Measurements from ENCODE around the gene SETD3. TPM values are rescaled to one million over a fixed set of nuclear protein-coding genes. Genes with fewer than 3 reads are reported as not detected.
A peak's percentile ranks its signal among the peaks of the same experiment; 100 is the strongest.

Gene SETD3
- total and polyA plus RNA-seq, 2 experiments from 2014 or later, result 40.7 to 68.0 TPM

DNA sequence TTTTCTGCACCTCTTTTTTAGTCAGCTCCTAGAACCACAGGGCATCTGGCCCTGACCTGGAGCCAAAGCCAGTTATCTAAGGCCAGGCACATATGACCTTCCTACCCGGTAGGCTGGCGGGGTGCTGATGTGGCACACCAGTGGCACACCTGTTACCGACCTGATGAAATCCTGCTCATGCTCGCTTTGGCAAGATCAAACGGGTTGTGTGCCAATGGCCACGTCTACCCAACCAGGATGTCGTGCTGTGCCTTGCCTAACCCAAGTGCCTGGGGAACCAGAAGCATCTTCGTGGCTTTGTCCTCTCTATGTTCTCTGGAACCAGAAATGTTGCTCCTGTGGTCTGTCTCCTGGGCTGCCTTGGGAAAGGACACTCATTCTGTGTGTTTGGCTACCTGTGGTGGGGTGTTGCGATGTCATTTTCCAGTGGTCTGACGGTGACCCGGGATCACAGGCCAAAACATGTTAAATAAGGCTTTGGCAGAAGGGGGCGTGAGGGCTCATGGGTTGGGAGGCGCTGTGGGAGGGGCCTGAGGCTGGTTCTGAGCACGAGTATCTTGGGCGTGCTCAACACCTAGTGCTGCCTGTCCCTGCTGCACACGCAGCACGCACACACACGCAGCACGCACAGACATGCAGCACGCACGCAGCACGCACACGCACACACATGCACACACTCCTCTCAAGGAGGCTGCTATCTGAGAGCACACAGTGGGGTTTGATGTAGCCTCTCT is 28.4 kb upstream of the SETD3 start (continued):
- TF ChIP-seq CTCF (conservative IDR thresholded peaks at IDR 0.05; ENCODE audit: low read depth in 2 of 2), result peak in 1 of 2 experiments; percentile 42; a peak in 2 of 4 replicates

- Mint-ChIP-seq H3K27me3 (ENCODE audit: insufficient read depth, low read depth, poor library complexity) (peaks cover 2% of the 10 kb centered on the region), H3K9me3 (no peaks in the 10 kb centered on the region), H3K4me3 (no peak overlapping the region), H3K4me1 (peaks cover 20% of the 10 kb centered on the region), H3K36me3 (ENCODE audit: low read depth) (peaks cover 68% of the 10 kb centered on the region), H3K27ac (no peak overlapping the region; the same call in 1 of the 2 replicates)
- TF ChIP-seq, protein P1, sequence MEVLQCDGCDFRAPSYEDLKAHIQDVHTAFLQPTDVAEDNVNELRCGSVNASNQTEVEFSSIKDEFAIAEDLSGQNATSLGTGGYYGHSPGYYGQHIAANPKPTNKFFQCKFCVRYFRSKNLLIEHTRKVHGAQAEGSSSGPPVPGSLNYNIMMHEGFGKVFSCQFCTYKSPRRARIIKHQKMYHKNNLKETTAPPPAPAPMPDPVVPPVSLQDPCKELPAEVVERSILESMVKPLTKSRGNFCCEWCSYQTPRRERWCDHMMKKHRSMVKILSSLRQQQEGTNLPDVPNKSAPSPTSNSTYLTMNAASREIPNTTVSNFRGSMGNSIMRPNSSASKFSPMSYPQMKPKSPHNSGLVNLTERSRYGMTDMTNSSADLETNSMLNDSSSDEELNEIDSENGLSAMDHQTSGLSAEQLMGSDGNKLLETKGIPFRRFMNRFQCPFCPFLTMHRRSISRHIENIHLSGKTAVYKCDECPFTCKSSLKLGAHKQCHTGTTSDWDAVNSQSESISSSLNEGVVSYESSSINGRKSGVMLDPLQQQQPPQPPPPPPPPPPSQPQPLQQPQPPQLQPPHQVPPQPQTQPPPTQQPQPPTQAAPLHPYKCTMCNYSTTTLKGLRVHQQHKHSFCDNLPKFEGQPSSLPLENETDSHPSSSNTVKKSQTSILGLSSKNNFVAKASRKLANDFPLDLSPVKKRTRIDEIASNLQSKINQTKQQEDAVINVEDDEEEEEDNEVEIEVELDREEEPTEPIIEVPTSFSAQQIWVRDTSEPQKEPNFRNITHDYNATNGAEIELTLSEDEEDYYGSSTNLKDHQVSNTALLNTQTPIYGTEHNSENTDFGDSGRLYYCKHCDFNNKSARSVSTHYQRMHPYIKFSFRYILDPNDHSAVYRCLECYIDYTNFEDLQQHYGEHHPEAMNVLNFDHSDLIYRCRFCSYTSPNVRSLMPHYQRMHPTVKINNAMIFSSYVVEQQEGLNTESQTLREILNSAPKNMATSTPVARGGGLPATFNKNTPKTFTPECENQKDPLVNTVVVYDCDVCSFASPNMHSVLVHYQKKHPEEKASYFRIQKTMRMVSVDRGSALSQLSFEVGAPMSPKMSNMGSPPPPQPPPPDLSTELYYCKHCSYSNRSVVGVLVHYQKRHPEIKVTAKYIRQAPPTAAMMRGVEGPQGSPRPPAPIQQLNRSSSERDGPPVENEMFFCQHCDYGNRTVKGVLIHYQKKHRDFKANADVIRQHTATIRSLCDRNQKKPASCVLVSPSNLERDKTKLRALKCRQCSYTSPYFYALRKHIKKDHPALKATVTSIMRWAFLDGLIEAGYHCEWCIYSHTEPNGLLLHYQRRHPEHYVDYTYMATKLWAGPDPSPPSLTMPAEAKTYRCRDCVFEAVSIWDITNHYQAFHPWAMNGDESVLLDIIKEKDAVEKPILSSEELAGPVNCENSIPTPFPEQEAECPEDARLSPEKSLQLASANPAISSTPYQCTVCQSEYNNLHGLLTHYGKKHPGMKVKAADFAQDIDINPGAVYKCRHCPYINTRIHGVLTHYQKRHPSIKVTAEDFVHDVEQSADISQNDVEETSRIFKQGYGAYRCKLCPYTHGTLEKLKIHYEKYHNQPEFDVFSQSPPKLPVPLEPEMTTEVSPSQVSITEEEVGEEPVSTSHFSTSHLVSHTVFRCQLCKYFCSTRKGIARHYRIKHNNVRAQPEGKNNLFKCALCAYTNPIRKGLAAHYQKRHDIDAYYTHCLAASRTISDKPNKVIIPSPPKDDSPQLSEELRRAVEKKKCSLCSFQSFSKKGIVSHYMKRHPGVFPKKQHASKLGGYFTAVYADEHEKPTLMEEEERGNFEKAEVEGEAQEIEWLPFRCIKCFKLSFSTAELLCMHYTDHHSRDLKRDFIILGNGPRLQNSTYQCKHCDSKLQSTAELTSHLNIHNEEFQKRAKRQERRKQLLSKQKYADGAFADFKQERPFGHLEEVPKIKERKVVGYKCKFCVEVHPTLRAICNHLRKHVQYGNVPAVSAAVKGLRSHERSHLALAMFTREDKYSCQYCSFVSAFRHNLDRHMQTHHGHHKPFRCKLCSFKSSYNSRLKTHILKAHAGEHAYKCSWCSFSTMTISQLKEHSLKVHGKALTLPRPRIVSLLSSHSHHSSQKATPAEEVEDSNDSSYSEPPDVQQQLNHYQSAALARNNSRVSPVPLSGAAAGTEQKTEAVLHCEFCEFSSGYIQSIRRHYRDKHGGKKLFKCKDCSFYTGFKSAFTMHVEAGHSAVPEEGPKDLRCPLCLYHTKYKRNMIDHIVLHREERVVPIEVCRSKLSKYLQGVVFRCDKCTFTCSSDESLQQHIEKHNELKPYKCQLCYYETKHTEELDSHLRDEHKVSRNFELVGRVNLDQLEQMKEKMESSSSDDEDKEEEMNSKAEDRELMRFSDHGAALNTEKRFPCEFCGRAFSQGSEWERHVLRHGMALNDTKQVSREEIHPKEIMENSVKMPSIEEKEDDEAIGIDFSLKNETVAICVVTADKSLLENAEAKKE (CRISPR knock-in tag; IDR thresholded peaks at IDR 0.05), result no peak
- TF ChIP-seq EZH2 (IDR thresholded peaks at IDR 0.05; ENCODE audit: low read depth, unreplicated experiment), result no peak
- no peak for TF ChIP-seq CTCF (conservative IDR thresholded peaks at IDR 0.05; ENCODE audit: low read depth in 2 of 2)
- TF ChIP-seq, protein P2, sequence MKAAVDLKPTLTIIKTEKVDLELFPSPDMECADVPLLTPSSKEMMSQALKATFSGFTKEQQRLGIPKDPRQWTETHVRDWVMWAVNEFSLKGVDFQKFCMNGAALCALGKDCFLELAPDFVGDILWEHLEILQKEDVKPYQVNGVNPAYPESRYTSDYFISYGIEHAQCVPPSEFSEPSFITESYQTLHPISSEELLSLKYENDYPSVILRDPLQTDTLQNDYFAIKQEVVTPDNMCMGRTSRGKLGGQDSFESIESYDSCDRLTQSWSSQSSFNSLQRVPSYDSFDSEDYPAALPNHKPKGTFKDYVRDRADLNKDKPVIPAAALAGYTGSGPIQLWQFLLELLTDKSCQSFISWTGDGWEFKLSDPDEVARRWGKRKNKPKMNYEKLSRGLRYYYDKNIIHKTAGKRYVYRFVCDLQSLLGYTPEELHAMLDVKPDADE (IDR thresholded peaks at IDR 0.05), result no peak
- TF ChIP-seq EZH2phosphoT487 (IDR thresholded peaks at IDR 0.05; ENCODE audit: unreplicated experiment), result no peak
- no peak for TF ChIP-seq POLR2AphosphoS5 (IDR thresholded peaks at IDR 0.05; ENCODE audit: low read depth)
- Histone ChIP-seq H3K4me2 (no peak overlapping the region), H3K9me2 (ENCODE audit: insufficient read depth) (no peaks in the 10 kb centered on the region), H3K4me3 (no peak overlapping the region), H3F3A (replicated peaks; ENCODE audit: low read depth) (peaks cover 7% of the 10 kb centered on the region; the same call in 1 of the 2 replicates), H3K36me3 (ENCODE audit: insufficient read depth) (peaks cover 24% of the 10 kb centered on the region), H3K4me1 (ENCODE audit: insufficient read depth) (peaks cover 18% of the 10 kb centered on the region), H3K27me3 (ENCODE audit: insufficient read depth) (no peaks in the 10 kb centered on the region), H3K79me2 (replicated peaks; ENCODE audit: insufficient read depth) (no peaks in the 10 kb centered on the region), H3K27ac (ENCODE audit: low read depth) (no peak overlapping the region), H4K20me1 (replicated peaks; ENCODE audit: insufficient read depth) (peaks cover 3% of the 10 kb centered on the region; the same call in 1 of the 2 replicates), H2AFZ (no peak overlapping the region)
- DNase-seq (ENCODE audit: low spot score) (no peak), ATAC-seq (no peak)
Observed at GRCh38 chr14:99507860-99508640, 27.4 kb upstream of the SETD3 start.
